ENCODE data around the gene RAB11FIP3. TPM values are rescaled to one million over a fixed set of nuclear protein-coding genes. Genes with fewer than 3 reads are reported as not detected.
A peak's percentile ranks its signal among the peaks of the same experiment; 100 is the strongest.

Gene RAB11FIP3
- total and polyA plus RNA-seq, 2 of the 13 experiments (the other 11 are each of a cell fraction or from before 2014, with no cell fraction given), result 34.3 to 57.6 TPM

DNA sequence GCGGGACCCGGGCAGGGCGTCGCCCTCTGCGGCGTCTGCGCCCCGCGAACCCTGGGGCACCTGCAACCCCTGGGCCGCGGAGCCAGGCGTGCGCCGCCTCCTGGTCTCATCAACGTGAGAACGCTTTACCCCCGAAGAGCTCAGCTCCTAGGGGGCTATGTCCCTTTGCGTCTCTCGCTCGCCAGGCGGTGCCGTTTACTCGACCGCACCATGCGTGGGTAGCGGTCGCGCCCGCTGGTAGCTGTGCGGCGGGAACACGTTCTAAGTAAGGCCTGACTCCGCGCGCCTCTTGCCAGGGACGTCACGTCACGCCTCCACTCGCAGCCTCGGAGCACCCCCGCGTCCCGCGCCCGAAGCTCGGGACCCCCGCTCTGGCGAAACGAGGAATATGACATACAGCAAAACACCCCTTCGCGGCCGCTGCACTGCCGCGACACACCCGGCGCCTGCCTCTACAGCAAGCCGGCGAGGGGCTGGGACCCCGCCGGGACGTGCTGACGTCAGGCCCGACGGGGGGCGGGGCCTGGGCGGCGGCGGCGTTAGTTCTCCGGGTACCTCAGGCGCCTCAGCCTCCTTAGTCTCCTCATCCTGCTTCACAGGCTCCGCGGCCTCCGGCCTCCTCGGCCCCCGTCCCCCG, at the start of gene RAB11FIP3 (continued):
- TF ChIP-seq RXRB (CRISPR knock-in tag; IDR thresholded peaks at IDR 0.05; ENCODE audit: borderline replicate concordance) (peak; percentile 48; the same call in 1 of the 2 replicates), FOXO1 (CRISPR knock-in tag; IDR thresholded peaks at IDR 0.05) (no peak), CBFB (CRISPR knock-in tag; IDR thresholded peaks at IDR 0.05) (0 out of 2 replicates have a peak, but pooled peaks have one; percentile 51), NFE2L1 (CRISPR knock-in tag; IDR thresholded peaks at IDR 0.05; ENCODE audit: borderline replicate concordance) (0 out of 2 replicates have a peak, but pooled peaks have one; percentile 47), ZNF20 (CRISPR knock-in tag; IDR thresholded peaks at IDR 0.05) (no peak; the same call in 1 of the 2 replicates), MEIS1 (CRISPR knock-in tag; IDR thresholded peaks at IDR 0.05; ENCODE audit: borderline replicate concordance) (peak; percentile 40; the same call in 1 of the 2 replicates), NONO (IDR thresholded peaks at IDR 0.05) (no peak), NONO (CRISPR knock-in tag; conservative IDR thresholded peaks at IDR 0.05) (peak; percentile 73), KIAA2018 (CRISPR knock-in tag; IDR thresholded peaks at IDR 0.05; ENCODE audit: borderline replicate concordance) (no peak), HNRNPK (IDR thresholded peaks at IDR 0.05; ENCODE audit: low read depth, low read length, poor library complexity, severe bottlenecking) (no peak), ATF2 (CRISPR knock-in tag; IDR thresholded peaks at IDR 0.05) (peak; percentile 70), ZNF709 (CRISPR knock-in tag; IDR thresholded peaks at IDR 0.05) (peak; percentile 81; the same call in 1 of the 2 replicates)
